GM21360 (cell line): ENCODE measurements around the gene SLC13A3.

Experiments
- ATAC-seq: cut with Tn5 transposase; IDR thresholded peaks from one replicate; pipeline ENCODE4 v1.9.1; 2021; ENCODE audit warnings: mild to moderate bottlenecking, moderate library complexity; ENCODE audit not compliant: unreplicated experiment

Gene SLC13A3

GRCh38 chr20:46562373-46563169 lies 88.7 kb downstream of the SLC13A3 start:
- ATAC-seq = no peak

DNA sequence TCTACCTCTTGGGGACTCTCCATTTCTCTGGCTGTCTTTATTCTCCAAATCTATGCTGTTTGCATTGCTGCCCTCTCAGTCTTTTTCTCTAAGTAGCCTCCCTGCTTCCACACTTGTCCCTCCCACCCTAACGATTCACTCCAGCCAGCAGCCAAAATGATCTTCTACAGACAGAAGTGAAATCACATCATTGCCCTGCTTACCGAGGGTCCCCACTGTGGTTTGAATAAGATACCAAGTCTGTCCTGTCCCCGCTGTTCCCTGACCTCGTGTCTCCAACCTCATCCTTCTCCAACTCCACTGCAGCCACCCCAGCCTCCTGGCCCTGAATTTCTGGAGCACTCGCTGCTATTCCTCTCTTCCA lies 89.3 kb downstream of the SLC13A3 start:
- no peak for ATAC-seq

DNA sequence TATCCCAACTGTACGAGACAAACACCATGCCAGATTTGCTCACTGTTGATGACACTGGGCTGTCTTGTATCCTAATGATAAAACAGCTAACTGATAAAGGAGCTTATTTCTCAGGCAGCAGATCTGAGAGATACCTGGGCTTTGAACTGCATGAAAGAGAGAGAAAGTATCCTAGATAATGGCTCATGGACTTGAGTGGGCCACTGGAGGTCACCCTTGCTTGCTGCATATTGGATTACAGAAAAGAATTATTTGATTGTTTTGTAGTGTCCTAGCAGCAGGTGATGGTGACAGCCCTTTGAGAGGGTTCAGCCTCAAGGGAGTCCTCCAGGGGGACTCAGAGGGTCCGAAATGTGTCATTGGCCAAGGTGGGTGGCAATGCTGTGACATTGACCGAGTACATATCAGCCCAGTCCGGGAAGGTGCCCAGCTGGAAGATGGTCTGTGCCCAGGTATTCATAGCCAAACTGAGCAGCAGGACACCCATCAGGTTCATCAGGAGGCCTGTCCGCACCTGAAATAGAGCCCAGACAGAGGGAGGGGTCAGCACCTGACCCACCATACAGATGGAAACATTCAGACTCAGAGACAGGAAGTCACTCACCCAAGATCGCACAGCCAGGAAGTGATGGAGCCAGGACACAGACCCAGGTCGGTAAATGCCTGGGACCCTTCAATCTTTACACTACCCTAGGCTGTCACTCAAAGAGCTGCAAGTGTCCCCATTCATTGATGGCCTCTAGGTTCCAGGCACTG lies 91.4 kb downstream of the SLC13A3 start:
- no peak for ATAC-seq

DNA sequence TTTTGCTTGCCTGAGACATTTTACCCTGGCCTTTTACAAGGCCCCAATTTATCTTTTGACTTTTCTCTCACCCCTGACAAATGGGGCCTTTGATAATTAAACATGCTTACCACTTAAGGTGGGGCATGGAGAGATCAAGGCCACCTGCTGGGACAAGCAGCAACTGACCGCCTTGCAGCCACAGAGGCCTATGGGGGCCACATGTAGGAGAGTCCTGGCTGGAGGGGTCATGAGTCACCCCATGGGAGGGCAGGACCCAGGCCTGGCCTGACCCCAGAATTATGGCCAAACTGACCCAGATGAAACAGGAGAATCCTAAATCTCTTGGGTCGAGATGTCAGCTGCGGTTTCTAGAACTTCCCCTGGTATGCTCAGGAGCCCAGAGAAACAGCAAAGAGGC lies 92.3 kb downstream of the SLC13A3 start:
- ATAC-seq = no peak

DNA sequence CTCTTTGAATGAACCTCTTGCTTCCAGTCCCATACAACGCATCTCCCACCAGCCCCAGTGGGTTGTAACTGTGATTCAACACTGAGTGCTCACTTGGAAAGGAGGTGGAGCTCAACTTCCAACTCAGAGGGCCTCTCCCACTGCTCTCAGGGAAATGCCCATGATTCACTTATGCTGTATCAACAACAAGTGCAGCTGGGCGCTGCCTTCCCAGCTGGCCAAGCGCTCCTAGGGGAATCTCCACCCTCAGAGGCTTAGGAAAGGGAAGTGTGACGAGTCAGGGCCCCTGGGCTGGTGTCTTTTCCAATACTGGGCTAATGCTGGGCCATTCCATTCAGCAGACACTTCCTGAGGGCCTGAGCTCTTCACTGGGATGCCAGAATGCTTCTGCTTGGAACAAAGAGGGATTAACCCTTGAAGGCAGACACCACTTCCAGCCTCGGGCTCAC lies 92.7 kb downstream of the SLC13A3 start:
- ATAC-seq = no peak

GRCh38 chr20:46557231-46557956 lies 93.9 kb downstream of the SLC13A3 start:
- no peak for ATAC-seq

DNA sequence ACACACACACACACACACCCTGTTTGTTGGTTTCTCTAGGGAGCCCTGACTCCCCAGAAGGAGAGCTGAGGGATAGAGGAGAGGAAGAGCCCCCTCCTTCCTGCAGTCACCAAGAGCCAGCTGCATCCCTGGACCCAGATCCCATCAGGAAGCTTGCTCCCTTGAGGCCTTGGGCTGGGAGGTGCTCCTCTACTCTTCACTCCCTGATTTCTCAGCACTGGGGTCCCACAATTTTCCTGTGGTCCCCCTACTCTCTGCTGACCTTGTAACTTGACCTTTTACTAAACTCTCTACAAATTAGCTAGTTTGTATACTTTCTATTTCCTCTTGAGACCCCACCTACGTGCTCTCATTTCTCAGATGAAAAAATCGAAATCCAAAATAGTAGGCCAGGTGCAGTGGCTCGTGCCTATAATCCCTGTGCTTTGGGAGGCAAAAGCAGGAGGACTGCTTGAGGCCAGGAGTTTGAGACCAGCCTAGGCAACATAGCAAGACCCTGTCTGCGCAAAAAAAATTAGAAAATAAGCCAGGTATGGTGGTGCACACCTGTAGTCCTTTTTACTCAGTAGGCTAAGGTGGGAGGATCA lies 95.8 kb downstream of the SLC13A3 start:
- ATAC-seq = no peak

DNA sequence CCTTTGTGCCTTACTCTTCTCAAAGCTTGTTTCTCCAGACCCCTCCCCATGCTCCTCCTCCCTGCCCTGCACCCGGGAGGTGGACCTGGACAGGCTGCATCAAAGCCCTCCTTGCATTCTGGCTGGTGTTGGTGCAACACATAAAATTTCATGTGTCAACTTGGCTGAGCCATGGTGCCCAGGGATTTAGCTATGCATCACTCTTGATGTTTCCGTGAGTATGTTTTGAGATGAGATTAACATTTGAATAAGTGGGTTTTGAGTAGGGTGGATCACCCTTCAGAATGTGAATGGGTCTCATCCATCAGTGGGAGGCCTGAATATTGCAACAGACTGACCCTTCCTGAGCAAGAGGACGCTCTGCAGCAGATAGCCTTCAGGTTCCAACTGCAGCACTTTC lies 96.4 kb downstream of the SLC13A3 start:
- ATAC-seq = no peak

DNA sequence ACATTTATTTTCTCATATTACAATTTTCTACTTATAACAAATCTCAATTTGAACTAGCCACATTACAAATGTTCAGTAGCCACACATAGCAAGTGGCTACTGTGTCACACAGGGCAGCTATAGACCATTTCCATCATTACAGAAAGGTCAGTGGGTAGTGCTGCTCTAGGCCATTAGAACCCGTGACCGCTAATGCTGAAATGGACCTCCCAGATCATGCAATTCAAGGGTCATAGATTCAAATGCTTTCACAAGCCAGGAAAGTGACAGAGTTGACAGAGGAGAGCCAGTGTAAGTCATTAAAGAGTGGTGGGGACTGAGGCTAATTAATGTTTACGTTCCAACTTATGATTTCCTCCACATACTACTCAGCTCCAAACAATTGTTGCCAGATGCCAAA lies 97.3 kb downstream of the SLC13A3 start:
- no peak for ATAC-seq

GRCh38 chr20:46552460-46553420 lies 98.5 kb downstream of the SLC13A3 start:
- ATAC-seq = peak; percentile 59

GRCh38 chr20:46551522-46552381 lies 99.5 kb downstream of the SLC13A3 start:
- ATAC-seq = no peak

- ATAC-seq = no peak
Observed at GRCh38 chr20:46550461-46550860, 100.8 kb downstream of the SLC13A3 start, which contains the start of gene OCSTAMP. TSS of gene OCSTAMP (minus strand) at chr20:46550654. CDS start at chr20:46550560, 94 bp downstream.

DNA sequence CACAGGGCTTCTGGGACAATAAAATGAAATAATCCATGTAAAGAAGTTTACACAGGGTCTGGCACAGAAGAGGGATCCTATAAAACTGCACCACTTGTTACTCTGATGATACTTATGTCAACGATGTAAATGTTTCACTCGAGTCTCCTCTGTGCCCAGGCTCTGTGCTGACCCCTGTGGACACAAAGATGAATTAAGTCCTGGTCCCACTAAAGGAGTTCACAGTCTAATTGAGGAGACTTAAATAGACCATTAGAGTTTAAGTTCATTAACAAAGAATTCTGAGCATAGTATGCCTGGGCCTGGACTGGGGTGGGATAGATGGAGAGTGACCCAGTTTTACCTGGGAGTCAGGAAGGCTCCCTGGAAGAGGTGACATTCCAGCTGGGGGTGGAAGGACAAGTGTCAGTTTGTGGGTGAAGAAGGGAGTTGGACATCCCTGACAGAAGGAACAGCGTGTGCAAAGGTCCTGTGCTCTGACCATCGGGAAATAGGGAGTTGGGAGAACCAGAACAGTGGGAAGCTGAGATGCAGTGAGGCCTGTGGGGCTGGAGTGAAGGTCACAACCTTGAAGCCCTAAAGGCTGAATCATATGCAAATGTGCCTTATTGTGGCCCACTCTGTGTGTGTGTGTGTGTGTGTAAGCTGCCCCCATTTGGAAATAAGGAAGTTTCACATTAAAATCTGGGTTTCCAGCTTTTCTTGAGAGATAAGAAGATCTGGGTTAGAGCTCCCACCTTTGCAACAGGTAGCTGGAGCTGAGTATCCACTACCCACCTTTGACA lies 101.9 kb downstream of the SLC13A3 start:
- no peak for ATAC-seq

GRCh38 chr20:46548688-46549087 lies 102.6 kb downstream of the SLC13A3 start:
- no peak for ATAC-seq

GRCh38 chr20:46547995-46548394 lies 103.3 kb downstream of the SLC13A3 start:
- ATAC-seq = no peak

DNA sequence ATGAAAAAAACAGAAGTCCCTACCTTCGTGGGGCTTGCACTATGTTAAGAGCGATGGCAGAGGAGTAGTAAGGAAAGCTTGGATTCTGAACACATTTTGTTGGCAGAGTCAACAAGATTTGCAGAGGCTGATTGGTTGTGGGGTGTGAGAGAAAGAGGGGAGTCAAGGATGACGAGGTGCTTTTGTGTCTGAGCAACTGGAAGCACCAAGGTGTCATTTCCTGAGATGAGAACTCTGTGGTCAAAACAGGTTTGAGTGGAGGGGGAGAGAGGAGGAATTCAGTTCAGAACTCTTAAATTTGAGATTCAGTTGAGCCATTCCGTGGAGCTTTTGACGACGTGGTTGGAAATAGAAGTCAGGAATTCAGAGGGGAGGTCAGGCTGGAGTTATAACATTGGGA lies 104.3 kb downstream of the SLC13A3 start:
- ATAC-seq = no peak

GRCh38 chr20:46546298-46546697 lies 105.0 kb downstream of the SLC13A3 start:
- no peak for ATAC-seq

- no peak for ATAC-seq
Observed at GRCh38 chr20:46545827-46546138, 105.5 kb downstream of the SLC13A3 start.
